GM19438 (cell line): Measurements from ENCODE around the gene GXYLT1.
"Not testable (repeated sequence)": the region's sequence is repeated elsewhere in the genome, so short reads cannot be mapped to it uniquely, and the experiment has no call there.

Experiments used
- ATAC-seq: cut with Tn5 transposase; IDR thresholded peaks from one replicate; pipeline ENCODE4 v1.9.1; 2021; ENCODE audit warnings: low read depth; ENCODE audit not compliant: unreplicated experiment

Gene GXYLT1

DNA sequence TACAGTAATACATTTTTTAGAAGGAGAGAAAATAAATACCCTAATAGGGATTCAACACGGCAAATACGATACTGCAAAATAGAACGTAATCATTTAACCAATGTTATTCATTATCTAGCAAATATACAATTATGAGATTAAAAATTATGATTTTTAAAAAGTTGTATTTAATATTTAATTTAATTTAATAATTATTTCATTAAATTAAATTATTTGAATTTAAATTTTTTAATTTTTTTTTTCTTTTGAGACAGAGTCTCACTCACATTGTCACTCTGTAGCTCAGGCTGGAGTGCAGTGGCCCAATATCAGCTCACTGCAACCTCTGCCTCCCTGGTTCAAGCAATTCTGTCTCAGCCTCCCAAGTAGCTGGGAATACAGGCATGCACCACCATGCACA is 42.0 kb downstream of the GXYLT1 start:
- no peak for ATAC-seq

DNA sequence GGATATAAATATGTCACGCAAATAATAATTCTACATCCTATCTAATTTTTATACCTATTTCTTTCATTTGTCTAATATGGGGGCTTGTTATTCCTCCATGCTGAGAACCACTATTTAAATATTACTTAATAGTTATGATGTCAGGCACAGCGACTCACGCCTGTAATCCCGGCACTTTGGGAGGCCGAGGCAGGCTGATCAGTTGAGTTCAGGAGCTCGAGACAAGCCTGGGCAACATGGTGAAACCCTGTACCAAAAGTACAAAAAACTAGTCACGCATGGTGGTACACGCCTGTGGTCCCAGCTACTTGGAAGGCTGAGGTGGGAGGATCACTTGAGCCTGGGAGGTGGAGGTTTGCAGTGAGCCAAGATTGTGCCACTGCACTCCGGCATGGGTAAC is 45.2 kb downstream of the GXYLT1 start:
- no peak for ATAC-seq

GRCh38 chr12:42097971-42098370 is 46.7 kb downstream of the GXYLT1 start:
- peak; percentile 94 for ATAC-seq

DNA sequence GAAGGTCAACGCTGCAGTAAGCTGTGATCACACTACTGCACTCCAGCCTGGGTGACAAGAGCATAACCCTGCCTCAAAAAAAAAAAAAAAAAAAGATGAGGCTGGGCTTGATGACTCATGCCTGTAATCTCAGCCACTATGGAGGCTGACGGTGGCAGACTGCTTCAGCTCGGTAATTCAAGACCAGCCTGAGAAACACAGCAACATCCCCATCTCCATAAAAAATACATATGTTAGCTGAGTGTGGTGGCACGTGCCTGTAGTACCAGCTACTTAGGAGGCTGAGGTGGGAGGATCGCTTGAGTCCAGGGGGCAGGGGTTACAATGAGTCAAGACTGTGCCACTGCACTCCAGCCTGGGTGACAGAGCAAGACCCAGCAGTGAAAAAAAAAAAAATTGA is 50.4 kb downstream of the GXYLT1 start:
- no peak for ATAC-seq

DNA sequence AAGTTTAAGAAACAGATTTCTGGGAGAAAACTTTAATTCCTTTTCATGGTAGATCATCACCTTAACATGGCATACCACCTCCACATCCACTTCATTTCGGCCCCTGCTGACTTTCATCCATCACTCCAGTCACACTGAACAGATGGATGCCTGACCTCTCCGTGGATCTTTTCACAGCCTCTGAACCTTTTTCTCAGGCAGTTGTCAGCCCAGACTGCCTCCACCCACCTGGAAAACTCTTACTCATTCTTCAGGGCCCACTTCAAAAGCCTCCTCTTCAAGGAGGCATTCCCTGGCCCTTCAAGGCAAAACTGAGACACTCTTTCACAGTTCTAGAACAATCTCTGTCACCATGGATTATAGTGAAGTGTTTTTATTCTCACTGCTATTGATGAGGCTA is 52.9 kb downstream of the GXYLT1 start:
- no peak for ATAC-seq

DNA sequence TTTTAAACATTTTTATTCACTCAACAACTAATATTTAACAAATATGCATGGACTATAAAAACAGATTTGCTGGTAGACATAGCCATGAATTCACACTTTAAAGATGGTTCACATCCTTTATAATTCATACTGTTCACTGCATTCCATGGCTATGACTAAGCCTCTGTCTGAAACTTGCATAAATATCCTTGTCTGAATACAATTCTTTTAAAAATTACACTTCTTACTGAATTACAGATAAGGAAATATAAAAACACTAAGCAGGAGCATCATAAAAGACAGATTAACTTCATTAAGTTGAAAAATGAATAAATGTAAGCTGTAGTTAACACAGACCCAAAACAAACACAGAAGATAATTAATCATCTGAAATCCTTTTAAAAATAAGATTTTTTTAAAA is 53.8 kb downstream of the GXYLT1 start:
- no peak for ATAC-seq

DNA sequence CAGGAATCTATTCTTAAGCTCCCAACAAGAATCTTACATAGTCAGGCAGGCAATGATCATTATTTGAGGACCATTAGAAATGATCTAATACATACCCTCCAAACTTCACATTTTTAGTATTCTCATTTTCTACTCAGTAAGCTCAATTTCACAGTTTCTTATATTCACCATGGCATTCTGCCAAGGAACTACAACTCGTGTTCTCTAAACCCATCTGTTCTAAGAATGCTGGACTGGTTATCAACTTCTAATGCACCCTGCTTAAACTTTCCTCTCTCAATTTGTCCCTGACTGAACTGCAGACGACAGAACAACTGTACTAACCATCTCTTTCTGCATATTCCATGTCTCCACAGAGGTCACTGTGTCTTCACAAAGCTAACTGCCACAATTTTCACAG is 58.6 kb downstream of the GXYLT1 start:
- ATAC-seq, result no peak

DNA sequence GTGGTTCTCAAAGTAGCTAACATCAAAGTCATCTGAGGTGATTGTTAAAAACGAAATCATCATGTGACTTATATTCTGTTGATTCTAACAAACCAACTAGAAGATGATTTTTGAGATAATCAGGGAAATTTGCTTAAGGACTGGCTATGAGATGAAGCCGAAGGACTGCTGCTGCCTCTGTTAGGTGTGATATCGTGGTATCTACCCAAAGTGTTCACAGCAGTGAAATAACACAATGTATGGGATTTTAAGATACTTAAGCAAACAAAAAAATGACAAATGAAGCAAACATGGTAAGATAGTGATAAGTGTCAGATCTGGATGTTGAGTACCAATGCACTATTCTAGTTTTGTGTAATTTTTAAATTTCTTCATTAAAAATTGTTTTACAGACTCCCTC is 59.1 kb downstream of the GXYLT1 start:
- no peak for ATAC-seq

DNA sequence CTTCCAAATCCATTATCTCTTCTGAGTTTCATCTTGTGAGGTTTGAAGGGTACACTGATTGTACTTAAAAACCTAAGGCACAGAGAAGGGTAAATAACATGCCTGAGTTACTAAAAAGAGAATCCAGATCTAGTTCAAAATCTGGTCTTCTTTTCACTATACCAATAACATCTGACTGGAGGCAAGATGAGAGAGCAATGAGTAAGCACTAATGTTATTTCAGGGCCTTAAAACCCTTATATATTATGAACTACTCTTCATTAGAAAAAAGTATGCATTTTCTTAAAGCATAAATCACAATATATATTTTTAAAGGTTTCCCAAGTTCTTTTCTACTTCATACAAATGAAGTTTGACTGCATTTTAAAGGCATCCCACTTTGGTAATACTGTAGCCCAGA is 60.2 kb downstream of the GXYLT1 start:
- ATAC-seq, result no peak

DNA sequence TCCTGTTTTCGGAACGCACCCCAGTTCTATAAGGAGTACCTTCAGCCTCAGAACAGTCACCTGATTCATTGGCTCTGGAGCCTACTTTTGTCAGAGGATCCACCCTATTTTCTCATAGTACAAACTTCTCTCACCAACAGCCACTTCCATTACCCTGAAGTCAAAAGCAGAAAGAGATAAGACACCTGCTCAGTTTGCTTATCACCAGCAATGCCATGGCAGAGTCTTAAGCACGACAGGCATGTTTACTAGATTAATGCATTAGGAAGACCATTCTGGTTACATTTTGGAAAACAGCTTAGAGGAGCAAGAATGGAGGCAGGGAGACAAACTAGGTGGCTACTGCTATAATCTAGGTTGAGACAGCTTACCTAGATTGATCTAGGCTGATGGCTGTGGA is 67.7 kb downstream of the GXYLT1 start:
- ATAC-seq, result no peak

- no peak for ATAC-seq
Observed at GRCh38 chr12:42070036-42070435, 74.6 kb downstream of the GXYLT1 start.

DNA sequence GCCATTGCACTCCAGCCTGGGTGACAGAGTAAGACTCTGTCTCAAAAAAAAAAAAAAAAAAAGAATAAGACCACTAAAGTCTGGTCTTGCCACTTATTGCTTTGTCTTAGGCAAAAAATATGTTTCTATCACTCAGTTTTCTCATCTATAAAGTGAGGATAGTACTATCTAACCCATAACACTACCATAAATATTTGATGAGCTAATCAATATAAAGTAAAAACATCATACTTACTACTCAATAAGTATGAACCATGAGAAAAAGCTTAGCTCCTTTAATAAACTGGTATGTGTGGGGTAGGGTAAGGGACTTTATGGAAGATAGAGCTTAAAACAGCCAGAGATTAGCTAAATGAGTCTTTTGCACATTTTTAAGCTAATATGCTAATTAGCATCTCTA is 85.5 kb downstream of the GXYLT1 start:
- ATAC-seq, result no peak

- ATAC-seq, result peak; percentile 93
Observed at GRCh38 chr12:42056130-42056529, 88.5 kb downstream of the GXYLT1 start.

GRCh38 chr12:42053456-42053855 is 91.2 kb downstream of the GXYLT1 start:
- ATAC-seq, result no peak

- ATAC-seq, result not testable (repeated sequence)
Observed at GRCh38 chr12:42048980-42049379, 95.7 kb downstream of the GXYLT1 start.

- ATAC-seq, result no peak
Observed at GRCh38 chr12:42039577-42039976, 105.1 kb downstream of the GXYLT1 start.

- no peak for ATAC-seq
Observed at GRCh38 chr12:42039176-42039575, 105.5 kb downstream of the GXYLT1 start.

DNA sequence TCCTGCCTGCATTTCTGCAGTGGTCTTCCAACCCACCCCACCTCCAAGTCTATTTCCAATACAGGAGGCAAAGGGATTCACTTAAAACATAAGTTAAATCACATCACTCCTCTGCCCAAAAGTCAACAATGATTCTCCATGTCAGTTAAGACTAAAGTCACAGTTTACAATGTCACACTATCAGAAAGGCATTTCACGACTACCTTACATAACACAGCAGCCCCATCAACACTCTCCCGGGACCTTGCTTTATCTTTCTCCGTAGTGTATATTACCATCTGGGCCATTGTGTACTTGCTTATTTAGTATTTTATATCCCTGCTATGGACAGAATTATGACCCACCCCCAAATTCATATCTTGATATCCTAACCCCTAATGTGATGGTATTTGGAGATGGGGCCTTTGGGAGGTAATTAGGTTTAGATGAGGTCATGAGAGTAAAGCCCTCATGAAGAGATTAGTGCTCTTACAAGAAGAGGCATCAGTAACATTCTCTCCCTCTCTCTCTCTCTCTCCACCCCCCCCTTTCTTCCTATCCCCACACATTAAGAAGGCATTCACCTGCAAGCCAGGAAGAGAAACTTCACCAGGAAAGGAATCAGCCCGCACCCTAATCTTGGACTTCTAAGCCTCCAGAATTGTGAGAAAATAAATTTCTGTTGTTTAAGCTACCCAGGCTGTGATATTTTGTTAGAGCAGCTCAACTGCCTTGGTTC is 112.7 kb downstream of the GXYLT1 start:
- no peak for ATAC-seq
